HG02798 (cell line): ENCODE data around the gene USP32.

Source experiments
- ATAC-seq: cut with Tn5 transposase; IDR thresholded peaks from one replicate; pipeline ENCODE4 v1.9.1; 2021; ENCODE audit warnings: mild to moderate bottlenecking; ENCODE audit not compliant: unreplicated experiment, poor library complexity

The USP32 gene

DNA sequence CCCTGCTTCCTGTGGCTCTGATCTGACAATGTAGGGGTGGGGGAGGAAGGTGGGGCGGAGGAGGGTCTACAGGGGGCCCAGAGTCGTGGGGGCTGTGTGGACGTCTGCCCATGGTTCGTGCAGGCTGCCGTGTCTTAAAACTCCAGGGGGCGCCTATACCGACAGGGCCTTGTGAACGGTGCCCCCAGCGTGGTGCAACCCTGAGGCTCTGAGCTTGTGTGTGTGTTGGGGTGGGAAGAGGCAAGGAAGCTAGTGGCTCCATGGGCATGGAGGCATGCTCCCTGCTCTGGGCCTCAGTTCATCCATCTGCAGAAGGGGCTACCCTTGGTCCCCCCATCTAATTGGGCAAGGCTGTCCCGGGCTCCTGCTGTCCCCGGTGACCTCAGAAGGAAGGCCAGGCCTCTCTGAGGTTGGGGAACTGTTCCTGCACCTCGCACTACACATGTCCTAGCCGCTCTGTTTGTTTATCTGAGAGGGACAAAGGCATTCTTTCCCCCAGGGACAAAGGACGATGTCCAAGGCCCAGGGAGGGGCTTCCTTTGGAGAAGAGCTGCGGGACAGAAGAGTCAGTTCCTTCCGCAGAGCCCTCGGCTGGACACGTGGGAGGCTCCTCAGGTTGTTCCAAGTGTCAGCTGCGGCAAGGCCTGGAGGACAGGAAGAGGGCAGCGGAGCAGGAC, 228.7 kb downstream of the USP32 start:
- no peak for ATAC-seq

GRCh38 chr17:60161598-60162330, 230.2 kb downstream of the USP32 start:
- ATAC-seq = no peak

GRCh38 chr17:60160829-60161501, 231.0 kb downstream of the USP32 start:
- no peak for ATAC-seq

- ATAC-seq = no peak
These were observed 232.5 kb downstream of the USP32 start for GRCh38 chr17:60159479-60159866.

DNA sequence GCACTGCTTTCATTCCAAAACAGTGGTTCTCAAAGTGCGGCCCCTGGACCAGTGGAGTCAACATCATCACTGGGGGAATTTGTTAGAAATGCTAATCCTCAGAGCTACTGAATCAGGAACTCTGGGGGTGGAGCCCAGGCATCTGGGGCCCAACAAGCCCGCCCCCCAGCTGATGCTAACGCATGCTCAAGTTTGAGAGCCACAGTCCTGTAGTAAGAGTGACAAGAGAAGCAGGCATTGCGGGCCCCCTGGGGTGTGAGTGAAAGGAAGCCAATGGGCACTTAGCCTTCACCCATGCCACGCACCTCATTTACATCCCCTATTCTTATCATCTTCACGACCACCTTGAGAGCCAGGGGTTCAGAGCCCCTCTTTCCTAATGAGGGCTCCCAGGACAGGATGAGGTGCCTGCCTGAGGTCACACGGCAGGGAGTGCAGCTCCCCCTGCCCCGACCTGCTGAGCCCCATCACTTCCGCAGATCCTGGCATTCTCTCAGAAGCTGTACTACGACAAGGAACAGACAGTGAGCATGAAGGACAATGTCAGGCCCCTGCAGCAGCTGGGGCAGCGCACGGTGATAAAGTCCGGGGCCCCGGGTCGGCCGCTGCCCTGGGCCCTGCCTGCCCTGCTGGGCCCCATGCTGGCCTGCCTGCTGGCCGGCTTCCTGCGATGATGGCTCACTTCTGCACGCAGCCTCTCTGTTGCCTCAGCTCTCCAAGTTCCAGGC, 233.0 kb downstream of the USP32 start:
- ATAC-seq = no peak

GRCh38 chr17:60157487-60158040, 234.4 kb downstream of the USP32 start:
- no peak for ATAC-seq

DNA sequence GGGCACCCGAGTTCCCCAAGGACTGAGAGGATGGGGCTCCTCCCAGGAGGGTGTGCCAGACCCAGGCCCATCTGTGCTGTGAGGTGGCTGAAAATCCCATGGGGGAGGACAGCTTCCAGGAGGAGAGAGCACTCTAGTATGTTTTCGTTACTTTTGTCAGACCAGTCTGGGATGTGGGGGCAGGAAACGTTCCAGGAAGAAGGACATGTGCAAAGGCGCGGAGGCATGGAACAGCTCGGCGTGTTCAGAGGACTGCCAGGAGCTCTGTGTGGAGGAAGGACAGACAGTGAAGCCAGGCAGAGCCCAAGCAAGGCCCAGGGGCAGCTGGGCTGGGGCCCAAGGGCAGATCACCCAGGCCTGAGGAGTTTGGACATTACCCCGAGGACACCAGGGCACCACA, 235.2 kb downstream of the USP32 start:
- ATAC-seq = no peak

- no peak for ATAC-seq
These were observed 236.1 kb downstream of the USP32 start for GRCh38 chr17:60155815-60156214.

DNA sequence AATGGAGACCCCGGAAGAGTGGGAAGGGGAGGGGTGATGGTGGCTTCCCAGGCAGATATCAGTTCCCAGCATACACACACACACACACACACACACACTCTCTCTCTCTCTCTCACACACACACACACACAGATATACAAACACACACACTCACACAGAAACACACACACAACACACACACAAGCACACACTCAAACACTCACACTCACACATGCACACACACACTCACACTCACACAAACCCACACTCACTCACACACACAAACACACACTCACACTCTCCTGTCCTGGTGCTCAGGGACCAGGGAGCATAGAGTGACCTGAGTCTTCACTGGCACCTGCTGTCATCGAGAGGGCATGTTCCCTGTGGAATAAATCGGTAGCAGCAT, 236.5 kb downstream of the USP32 start:
- no peak for ATAC-seq

DNA sequence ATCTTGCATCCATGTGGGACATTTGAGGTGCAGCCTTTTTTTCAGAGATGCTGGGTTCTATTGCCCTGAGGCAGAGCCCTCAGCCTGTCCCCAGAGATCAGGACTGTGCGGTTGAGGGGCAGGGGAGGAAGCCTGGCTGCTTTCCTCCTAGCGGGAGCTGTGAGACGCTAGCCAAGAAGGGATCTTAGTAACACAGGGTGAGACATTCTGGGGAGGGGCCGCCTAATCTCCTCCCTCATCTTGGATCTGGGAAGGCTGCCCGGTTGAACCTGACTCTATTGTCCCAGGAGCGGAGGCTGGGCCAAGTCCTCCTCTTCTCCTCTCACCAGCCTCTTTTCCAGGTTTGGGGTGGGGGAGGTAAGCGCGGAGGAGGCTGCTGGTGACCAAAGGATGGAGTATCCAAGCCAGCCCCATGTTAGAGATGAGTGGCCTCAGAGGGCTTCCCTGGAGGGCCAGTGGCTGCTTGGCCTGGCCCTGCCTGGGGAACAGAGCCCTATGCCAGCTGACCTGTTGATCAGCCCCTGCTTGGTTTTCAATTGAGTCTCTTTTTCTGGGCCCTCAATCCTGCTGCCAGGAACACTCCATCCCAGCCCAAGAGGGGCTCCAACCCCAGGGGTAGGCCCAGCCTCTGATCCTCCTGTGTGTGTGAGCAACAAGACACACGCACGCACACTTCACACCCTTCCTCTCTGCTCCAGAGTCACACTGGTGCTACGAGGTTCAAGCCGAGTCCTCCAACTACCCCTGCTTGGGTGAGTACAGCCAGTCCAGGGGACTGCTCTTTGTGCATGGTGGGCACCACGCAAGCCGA, 237.1 kb downstream of the USP32 start:
- ATAC-seq = no peak

GRCh38 chr17:60153606-60154390, 238.1 kb downstream of the USP32 start:
- no peak for ATAC-seq

GRCh38 chr17:60151355-60151754, 240.6 kb downstream of the USP32 start:
- ATAC-seq = peak; percentile 37

DNA sequence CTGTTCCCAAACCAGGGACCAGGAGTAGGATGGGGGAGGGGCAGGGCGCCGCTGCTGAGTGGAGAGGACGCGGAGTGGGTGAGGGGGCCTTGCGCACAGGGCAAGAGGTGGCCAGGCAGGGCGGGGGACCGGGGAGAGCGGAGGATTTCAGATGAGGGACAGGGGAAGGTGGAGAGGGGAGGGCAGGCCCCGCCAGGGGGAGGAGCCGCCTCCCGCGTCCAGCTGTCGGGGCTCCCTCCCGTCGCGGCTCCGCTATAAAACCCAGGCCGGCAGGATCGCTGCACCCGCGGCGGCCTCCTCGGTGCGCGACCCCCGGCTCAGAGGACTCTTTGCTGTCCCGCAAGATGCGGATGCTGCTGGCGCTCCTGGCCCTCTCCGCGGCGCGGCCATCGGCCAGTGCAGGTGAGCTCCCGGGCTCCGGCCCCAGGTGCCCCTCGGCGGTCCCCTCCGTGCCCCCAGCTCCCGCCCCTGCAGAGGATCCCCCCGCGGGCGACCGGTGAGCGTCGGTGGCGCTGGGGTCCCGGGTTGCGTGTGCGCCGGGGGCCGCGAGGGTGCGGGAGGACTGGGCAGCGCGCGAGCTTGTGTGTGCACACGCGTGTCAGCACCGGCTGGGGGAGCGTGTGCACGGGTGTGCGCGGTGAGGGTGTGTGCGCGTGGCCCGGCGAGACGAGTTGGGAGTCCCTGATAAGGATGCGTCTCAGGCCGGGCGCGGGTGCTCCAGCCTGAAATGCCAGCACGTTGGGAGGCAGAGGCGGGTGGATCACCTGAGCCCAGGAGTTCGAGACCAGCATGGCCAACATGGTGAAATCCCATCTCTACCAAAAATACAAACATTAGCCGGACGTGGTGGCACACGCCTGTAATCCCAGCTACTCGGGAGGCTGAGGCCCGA, 242.0 kb downstream of the USP32 start, which contains the start of gene CA4:
Gene CA4 (plus strand): TSS at position 283 of the 892 bp plus-strand sequence. CDS start 62 bp downstream, at position 345.
- ATAC-seq = no peak

GRCh38 chr17:60148373-60148772, 243.6 kb downstream of the USP32 start:
- ATAC-seq = no peak

GRCh38 chr17:60147553-60148223, 244.2 kb downstream of the USP32 start:
- ATAC-seq = no peak

DNA sequence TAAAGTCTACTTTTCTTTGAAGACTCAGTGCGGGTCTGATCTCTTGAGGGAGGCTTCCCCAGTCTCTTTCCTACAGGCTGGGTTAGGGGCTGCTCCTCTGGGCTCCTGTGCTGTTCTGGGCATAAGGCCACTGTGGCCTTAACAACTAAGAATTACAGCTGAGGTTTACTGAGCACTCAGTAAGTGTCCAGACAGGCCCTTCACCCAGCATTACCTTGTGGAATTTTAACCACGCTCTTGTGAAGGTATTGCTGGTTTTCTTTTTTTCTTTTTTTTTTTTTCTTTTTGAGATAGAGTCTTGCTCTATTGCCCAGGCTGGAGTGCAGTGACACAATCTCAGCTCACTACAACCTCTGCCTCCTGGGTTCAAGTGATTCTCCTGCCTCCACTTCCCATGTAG, 245.7 kb downstream of the USP32 start:
- no peak for ATAC-seq
